Measurements from ENCODE around the gene MUCL3.
"Not testable (repeated sequence)": the region's sequence is repeated elsewhere in the genome, so short reads cannot be mapped to it uniquely, and the experiment has no call there.

The MUCL3 gene

DNA sequence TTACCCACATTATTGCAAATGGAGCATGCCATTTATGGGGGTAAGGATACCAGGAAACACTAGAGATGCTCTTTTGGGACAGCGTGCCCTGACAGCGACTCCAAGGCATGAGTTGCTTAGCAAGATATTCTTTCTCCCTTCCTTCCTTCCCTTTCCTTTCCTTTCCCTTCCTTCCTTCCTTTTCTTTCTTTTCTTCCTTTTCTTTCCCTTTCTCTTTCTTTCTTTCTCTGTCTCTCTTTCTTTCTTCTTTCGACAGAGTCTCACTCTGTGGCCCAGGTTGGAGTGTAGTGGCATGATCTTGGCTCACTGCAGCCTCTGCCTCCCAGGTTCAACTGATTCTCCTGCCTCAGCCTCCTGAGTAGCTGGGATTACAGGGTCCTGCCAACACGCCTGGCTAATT lies 3.3 kb downstream of the MUCL3 start:
- DNase-seq (ENCODE audit: low read depth), result no peak

DNA sequence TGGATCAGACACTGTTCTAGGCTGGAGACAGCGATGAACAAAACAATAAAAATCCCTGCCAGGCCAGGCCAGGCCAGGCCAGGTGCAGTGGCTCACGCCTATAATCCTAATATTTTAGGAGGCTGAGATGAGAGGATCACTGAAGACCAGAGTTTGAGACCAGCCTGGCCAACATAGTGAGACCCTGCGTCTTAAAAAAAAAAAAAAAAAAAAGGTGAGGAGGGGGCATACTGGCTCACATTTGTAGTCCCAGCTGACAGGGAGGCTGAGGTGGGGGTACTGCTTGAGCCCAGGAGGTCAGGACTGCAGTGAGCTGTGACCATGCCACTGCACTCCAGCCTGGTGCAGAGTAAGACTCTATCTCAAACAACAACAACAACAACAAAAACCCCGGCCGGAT lies 4.5 kb downstream of the MUCL3 start:
- no peak for DNase-seq (ENCODE audit: low read depth)

DNA sequence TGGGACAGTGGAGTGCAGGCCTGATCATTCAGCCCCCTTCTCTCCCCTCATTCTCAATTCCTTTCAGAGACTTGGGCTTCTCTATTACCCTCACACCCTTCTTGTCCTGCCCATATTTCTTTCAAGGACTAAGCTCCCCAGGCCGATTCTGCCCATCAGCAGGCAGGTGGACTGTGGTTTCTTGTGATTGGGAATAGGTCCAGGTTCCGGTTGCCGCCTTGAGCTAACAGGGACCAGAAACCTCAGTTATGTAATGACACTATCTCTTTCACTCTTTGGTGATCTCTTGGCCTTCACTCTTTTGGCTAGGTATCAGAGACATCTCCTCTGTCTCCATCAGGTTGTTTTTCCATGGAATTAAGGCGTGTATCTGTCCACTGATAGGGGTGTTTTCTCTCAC lies 6.5 kb downstream of the MUCL3 start:
- DNase-seq (ENCODE audit: low read depth), result no peak

DNA sequence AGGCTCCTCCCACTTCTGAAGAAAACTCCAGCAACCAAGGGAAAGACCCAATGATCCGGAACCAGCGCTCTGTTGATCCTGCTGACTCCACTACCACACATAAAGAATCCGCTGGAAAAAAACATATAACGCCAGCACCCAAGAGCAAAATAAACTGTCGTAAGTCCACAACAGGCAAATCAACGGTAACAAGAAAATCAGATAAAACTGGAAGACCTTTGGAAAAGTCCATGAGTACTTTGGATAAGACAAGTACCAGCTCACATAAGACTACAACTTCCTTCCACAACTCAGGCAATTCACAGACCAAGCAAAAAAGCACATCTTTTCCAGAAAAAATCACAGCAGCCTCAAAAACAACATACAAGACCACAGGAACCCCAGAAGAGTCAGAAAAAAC lies 8.0 kb downstream of the MUCL3 start:
- no peak for DNase-seq (ENCODE audit: low read depth)

DNA sequence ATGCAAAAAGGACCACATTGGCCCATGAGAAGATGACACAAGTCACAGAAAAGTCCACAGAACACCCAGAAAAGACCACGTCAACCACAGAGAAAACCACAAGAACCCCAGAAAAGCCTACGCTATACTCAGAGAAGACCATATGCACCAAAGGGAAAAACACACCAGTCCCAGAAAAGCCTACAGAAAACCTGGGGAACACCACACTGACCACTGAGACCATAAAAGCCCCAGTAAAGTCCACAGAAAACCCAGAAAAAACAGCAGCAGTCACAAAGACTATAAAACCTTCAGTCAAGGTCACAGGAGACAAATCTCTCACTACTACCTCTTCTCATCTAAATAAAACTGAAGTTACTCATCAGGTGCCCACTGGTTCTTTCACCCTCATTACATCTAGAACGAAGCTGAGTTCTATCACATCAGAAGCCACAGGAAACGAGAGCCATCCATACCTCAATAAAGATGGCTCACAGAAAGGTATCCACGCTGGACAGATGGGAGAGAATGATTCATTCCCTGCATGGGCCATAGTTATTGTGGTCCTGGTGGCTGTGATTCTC lies 11.2 kb downstream of the MUCL3 start:
- DNase-seq (ENCODE audit: low read depth), result no peak

DNA sequence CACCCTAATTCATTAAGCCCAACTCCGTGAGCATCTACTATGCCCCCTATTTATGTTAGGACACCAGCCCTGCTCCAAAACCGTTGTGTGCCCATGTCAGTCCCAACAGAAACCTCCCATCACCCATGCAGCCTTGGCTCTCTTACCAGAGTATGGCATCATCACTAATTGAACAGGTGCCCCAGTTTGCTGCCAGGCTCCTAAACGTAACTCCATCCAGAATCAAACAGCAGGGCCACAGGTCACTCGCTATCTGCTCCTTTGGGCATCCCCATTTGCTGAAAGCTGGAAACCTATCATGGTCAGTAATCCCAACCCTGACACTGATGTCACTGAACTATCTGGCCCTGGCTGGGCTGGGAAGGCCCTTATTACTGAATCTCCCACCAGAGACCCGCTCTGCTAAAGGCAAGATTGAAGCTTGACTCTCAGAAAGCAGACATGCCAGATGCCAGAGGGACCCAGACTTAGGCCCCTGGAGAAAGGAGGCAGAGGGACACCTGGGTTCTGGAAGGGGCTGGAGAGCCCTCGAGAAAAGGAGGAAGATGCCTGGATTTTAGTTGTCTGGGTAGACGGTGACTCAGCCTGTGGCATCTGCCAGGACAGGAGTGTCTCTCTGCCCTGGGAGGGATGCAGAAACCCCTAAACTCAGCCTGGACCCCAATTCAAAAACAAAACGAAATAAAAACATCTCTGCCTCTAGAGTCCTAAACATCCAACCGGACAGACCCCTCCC lies 14.0 kb downstream of the MUCL3 start:
- no peak for DNase-seq (ENCODE audit: low read depth)

DNA sequence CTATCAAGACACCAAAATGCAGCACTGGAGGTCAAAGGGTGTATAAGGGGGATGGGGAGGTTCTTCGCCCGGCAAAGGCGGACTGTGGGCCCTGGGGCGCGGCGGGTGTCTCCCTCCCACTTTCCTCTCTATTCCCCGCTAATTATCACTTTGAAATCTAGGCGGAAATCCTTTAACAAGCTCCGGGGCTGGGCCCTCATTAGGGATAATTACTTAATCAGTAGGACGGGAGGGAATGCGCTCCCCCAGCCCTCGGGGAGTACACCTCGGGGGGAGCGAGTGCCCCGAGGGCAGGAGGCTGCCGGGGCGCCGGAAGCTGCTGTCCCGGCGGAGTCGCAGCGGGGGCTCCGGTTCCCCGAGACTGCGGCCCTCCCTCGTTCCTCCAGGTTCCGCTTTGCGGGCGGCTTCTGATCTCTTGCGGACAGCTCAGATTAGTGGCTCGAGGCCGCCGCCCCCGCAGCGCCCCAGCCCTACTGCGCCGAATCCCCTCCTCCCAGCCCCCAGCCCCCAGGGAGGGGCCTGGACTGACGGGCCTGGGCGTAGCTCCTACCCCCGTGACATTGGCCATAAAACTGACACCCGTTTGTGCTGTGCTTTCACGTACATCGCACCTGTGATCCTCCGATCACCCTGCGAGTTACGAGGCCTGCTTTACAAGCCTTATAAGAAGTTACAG lies 14.7 kb downstream of the MUCL3 start:
- no peak for DNase-seq (ENCODE audit: low read depth)

DNA sequence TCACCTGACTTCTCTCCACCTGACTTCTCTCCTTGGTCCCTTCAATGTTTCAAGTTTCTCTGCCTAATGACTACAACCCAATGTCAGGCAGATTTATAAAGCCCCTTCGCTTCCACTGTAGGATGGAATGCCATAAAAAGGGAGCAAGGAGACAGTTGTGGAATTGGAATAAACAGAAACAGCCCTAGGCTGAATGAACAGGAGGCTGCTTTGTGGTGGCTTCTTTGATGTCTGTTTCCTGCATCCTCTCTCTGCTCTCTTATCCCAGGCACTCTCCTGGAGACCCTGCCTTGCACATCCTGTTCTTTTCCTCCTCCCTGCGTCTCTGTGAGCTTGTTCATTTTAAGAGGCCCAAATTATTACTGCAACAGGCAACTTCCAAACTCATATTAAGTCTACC lies 16.9 kb downstream of the MUCL3 start:
- no peak for DNase-seq (ENCODE audit: low read depth)

DNA sequence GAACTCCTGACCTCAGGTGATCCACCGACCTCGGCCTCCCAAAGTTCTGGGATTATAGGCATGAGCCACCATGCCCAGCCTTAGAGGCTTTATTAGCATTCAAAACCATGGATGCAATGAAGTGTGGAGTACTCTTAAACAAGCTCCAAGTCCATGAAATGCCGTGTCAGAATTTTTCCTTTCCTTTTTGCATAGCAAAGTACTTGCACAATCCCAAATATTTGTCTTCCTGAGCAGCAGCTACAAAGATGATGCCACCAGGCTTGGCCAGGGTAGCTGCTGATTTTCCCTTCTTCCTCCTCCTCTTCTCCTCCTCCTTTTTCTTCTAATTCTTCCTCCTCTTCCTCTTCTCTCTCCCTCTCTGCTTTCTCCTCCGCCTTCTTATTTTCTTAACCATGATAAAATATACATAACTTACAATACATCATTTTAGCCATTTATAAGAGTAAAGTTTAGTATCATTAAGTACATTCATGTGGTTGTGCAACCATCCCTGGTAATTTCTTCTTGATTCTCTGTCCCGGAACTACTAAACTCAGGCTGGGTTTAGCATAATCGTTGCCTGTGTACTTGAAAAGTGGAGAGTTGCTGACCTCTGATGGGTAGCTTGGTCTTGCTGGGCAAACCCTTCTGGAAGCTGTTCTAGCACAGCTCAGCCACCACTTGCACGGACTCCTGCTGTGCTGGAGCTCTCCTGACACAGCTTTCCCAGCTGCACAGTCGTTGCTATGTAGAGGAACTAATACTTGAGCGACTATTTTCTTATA lies 20.3 kb downstream of the MUCL3 start:
- DNase-seq (ENCODE audit: low read depth), result no peak

DNA sequence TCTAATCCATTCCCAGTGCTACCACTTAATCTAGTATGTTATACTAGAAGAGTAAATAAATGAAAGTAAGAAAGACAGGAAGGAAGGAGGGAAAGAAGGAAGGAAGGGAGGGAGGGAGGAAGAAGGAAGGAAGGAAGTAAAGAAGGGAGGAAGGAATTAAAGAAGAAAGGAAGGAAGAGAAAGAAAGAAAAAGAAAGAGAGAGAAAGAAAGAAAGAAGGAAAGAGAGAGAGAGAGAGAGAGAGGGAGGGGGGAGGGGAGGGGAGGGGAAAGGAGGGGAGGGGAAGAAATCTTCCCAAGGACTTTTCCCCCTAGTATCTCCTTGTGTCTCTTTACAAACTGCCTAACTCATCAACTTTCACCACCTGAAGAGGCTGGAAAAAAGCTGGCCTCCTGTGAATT lies 21.9 kb downstream of the MUCL3 start:
- no peak for DNase-seq (ENCODE audit: low read depth)

DNA sequence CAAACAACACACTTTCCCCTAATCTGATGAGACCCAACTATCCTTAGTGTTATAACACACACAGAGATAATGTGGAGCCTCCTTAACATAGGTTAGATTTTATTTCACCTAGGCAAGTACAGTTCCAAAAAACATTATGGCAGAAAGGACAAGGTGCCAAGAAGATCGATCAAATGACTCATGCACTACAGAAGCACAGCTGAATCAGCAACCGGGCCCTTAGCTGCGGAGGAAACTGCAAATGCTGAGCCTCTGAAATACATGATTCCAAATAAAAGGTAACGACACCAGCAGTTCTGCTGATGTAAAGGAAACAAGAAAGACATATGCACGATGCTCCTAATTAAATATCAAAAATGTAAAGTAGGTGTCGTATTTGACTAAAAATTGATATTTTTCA lies 22.9 kb downstream of the MUCL3 start:
- DNase-seq (ENCODE audit: low read depth), result no peak

DNA sequence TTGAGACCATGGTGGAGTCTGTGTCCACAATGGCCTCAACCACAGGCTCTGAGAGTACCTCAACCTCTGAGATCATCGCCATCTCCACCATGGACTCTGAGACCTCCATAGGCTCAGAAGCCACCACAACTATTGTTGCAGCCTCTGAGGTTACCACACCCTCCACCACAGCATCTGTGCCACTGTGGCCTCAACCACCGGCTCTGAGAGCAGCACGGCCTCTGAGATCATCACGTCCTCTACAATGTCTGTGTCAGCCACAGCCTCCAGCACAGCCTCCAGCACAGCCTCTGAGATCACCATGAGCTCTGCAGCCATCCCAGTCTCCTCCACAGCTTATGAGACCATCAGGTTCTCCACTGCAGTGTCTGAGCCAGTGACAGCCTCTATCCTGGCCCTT lies 23.3 kb downstream of the MUCL3 start:
- DNase-seq (ENCODE audit: low read depth), result no peak

DNA sequence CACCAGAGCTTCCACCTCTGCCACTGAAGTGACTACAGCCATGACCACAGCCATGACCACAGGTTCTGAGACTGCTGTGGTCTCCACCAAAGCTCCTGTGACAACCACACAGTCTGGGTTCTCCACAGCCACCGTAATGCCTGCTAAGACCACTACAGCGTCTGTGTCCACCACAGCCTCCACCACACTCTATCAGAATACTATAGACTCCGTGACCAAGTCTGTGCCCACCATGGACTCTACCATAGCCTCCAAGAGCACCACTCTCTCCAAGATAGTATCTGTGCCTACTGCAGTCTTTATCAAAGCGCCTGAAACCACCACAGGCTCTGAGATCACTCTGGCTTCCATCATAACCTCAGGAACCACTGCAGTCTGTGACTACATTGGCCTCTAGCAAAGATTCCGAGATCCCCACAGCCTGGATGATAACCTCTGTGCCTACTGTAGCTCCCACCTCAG lies 24.4 kb downstream of the MUCL3 start:
- DNase-seq (ENCODE audit: low read depth), result no peak

DNA sequence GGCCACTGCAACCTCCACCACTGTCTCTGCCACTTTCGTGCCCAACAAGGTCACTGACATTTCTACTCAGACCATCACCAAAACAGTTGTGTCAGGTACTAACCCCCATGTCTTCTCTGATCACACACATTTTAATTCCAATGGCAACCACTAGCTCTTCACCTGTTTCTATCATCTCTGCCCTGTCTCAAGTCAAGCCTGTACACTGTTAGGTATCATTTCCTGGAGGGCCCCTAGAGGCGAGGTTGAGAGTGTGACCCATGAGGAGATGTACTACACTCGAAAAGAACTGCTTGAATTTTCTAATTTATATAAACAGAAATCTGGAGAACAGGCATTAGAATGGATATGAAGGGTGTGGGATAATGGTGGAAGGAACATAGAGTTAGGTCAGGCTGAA lies 25.4 kb downstream of the MUCL3 start:
- DNase-seq (ENCODE audit: low read depth), result no peak

DNA sequence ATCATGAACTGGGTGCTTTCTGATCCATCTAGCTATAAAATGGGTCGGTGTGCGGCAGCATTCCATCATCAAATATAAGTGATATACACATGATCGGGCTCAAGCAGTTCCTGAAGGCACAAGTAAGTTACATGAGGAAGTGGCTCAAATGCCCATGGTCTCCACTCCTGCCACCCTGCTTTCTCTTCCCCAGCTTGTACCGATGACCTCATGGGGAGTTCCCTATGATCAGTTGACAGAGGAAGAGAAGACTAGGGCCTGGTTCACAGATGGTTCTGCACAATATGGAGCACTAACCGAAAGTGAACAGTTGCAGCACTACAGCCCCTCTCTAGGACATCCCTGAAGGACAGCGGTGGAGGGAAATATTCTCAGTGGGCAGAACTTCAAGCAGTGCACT lies 28.4 kb downstream of the MUCL3 start:
- DNase-seq (ENCODE audit: low read depth), result not testable (repeated sequence)

DNA sequence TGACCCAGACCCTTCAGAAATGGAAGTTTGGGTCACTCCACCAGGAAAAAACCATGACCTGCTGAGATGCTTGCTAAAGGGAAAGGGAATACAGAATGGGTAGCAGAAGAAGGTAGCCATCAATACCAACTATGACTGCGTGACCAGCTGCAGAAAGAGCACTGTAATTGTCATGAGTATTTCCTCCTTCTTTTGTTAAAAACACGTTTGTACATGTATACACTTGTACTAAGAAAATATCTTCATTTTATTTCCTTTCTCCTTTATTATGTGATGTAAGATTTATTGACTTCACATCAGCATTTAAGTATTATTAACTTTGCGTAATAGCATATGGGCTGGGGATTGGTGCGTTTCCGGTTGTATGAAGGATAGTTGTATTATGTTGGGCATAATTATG lies 30.2 kb downstream of the MUCL3 start:
- DNase-seq (ENCODE audit: low read depth), result no peak

DNA sequence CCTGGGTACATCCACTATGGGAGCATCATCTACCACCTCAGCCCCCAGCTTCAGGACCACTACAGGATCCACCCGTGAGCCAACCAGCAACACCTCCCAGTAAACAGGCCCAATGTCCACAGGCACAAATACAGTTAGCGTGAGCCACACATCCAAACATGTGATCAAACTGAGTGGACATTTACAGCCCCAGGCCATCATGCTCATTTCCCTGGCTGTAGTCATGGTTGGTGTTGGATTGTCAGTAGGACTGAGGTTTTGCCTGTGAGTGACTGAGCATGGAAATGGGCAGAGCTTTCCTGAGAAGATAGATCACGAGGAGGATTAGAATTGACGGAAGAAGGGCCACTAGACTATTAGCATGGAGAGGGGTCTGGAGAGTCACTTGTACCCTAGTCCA lies 32.0 kb downstream of the MUCL3 start:
- no peak for DNase-seq (ENCODE audit: low read depth)

DNA sequence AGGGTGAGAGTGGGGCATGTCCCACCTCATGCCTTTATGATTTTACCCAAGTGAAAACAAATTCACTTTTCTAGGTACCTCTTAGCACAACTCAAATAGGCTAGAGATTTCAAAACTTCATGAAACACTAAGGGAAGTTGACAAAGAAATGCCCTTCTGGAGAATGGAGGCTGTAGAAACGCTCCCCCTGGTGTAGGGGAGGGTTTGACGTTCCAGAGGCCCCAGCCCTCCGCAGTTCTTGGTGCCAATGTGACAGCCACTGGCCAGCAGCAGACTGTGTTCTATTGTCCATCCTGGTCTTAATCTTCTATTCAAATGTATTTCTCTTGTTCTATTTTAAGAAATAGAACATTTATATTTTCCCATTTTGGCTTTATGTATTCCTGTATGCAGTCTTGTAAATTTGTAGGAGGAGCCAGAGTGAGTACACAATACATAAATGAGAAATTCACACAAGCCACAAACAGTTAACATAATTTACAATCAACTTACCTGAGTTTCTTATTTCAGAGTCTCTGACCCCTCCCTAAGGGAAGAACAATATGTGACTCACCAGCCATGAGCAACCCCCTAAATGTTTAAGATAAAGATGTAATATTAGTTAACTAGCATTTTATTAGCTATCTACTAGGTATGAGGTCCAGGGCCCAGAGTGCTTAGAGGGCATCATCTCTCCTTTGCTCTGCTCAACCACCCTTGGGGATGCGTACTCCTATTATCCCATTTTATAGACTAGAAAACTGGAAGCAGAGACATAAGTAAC lies 33.9 kb downstream of the MUCL3 start:
- DNase-seq (ENCODE audit: low read depth), result no peak

DNA sequence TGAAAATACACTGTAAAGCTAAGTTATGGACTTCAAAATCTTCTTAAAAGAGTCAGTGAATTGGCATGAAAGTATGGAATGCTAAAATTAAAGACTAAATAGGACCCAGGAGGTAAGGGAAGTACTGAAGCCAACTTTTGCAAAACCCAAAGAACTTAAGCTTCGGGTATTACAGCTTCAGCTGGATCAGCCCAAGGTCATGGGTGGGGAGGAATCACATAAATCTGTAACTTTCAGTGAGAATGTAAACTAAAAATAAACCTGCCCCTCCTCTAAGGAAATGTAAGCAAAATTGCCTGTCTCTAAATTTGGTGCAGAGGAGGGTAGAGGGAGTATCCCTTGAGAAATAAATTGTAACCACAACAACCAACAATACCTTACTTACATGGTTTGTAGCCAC lies 38.4 kb downstream of the MUCL3 start:
- no peak for DNase-seq (ENCODE audit: low read depth)

DNA sequence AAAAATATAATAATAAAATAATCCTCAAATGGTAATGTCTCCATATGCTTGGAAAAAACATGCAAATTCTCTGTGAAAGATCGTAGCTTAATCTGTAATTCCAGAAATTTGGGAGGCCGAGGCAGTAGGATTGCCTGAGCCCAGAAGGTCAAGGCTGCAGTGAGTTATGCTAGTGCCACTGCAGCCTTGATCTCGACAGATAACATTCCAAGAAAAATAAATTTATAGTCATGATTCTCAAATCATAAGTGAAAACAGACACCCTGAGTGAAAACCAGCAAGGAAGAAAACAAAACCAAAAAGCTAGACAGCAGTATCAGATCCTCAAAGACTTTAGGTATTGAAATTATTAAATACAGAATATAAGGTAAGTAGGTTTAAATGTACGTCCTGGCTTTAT lies 38.9 kb downstream of the MUCL3 start:
- no peak for DNase-seq (ENCODE audit: low read depth)

DNA sequence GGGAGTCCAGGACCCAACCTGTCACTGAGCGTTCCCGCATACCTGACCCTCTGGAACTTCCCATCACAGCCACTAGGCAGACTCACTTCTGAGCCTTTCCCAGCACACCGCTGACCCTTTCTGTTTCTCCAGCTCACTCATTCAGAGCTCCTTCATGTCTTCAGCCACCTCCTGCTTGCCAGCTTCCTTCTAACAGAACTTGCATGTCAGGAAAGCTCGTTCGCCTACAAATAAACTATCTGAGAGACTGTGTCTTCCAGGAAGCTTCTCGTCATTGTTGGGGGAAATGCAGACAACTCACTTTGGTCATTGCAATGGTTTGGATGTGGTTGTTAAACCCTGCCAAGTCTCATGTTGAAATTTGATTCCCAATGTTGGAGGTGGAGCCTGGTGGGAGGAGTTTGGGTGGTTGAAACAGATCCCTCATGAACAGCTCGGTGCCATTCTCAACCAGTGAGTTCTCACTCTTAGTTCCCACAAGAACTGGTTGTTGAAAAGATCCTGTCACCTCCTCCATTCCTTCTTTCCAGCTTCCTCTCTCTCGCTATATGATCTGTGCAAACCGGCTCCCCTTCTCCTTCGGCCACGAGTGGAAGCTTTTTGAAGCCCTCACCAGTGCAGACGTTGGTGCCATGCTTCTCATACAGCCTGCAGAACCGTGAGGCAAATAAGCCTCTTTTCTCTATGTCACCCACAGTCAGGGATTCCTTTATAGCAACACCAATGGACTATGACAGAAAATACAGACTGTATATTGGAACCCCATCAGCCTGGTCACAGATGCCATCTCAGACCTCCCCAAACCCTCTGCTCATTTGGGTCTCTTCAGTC lies 41.4 kb downstream of the MUCL3 start:
- peak; percentile 26 for DNase-seq (ENCODE audit: low read depth)

All from fibroblast of the conjunctiva (primary cell).